Motor neuron (in vitro differentiated cells): Measurements from ENCODE around the gene DPYD. TPM values are rescaled to one million over a fixed set of nuclear protein-coding genes. Genes with fewer than 3 reads are reported as not detected.
A peak's percentile ranks its signal among the peaks of the same experiment; 100 is the strongest.

ENCODE experiments used
- ATAC-seq, 8 experiments: fragments of 200-7000 bp; cut with Tn5 transposase; replicated peaks in 6 of 8; 2 replicates each; pipeline ENCODE4 v1.8.0; 2021; ENCODE audit warnings: mild to moderate bottlenecking in 8 of 8, moderate library complexity in 8 of 8
- H3K27ac ChIP-seq, 2 donors: fragments of 250-450 bp; sonication (Bioruptor Pico); 2 replicates each; pipeline ENCODE4 v1.9.0; 2021; ENCODE audit warnings: antibody characterized with exemption in 2 of 2, mild to moderate bottlenecking in 2 of 2, moderate library complexity in 1 of 2
- H3K4me1 ChIP-seq, 2 donors: fragments of 250-450 bp; sonication (Bioruptor Pico); replicated peaks in 1 of 2; 2 replicates each; pipeline ENCODE4 v1.6.1; 2021; ENCODE audit warnings: antibody characterized with exemption in 2 of 2, mild to moderate bottlenecking in 2 of 2, moderate library complexity in 1 of 2
- H3K4me3 ChIP-seq, 5 donors: fragments of 250-450 bp; sonication (Bioruptor Pico); 2 replicates each; pipeline ENCODE4 v1.9.0; 2021; ENCODE audit warnings: antibody characterized with exemption in 5 of 5, mild to moderate bottlenecking in 5 of 5, moderate library complexity in 4 of 5
- WGBS, 10 experiments: fragments of 450-650 bp; shearing (Covaris generic); methylation state at CpG; one replicate each; pipeline ENCODE4 v1.0.0; 2022; 5-methylcytosine and 5-hydroxymethylcytosine counted together
- in situ Hi-C, 9 experiments: fragments of 400-800 bp; cut with MboI; loops; one replicate each; pipeline ENCODE4 v1.15.0; 2021; ENCODE audit warnings: low sequenced_read_pairs in 9 of 9, low pct_unique_long_range_greater_than_20kb in 2 of 9; ENCODE audit not compliant: unreplicated experiment in 9 of 9
- total RNA-seq, 8 experiments: library from RNA; unstranded; fragments of 300-600 nt; gene quantifications; 2 replicates each; pipeline versions ENCODE4 v1.2.3 to v1.2.4, GENCODE V29; 2022

DPYD gene
- total RNA-seq, 8 experiments from 2014 or later = 7.4 to 37.1 (median 14.2) TPM

DNA sequence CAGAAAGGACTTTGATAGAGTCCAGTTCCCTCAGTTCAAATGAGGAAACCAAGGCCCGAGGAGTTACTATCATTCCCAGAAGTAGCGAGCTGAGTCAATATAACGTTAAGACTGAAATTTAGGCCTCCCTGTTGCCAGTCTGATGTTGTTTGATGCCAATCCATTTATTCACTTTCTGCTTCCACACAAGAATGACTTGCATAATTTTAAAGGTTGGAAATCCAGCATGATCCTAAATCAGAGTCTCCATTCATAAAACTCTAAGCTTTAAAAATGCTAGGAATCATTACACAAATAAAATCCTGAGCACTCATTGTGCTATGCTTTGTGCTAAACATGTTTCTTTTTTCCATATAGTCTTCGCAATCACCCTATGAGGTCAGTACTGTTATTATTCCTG, 784.9 kb downstream of the DPYD start:
- Histone ChIP-seq H3K4me3 (no peak overlapping the region), H3K27ac (no peak overlapping the region), H3K4me1 (peaks cover 20 to 34% of the 10 kb centered on the region in 2 donors)
- no peak for ATAC-seq
- in situ Hi-C loops = no loop called here
- 81 to 100% (median 93%) methylated on average over 1 to 4 of the region's 4 CpGs; no CpG with 5 or more reads in 1 of the 10 experiments for WGBS, 10 experiments

DNA sequence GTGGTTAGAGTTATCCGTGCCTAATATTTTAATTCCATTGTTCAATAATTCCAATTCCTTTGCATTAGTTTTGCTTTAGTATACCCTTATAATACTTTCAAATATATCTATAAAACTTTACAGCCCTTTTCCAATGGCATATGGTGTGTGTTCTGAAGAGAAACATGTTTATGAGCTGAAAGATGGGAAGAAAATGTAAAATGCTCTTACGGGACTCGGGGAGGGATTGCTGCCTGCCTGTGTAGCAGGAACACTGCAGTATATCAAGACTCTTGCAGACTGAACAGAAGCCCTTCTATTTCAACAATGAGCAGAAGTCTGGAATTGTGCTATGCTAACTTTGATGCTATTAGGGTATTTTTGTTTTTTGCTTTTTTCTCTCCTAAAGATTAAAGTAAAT, 792.4 kb downstream of the DPYD start:
- WGBS, 10 experiments = 52 to 100% (median 89%) methylated on average over 1 to 3 of the region's 3 CpGs
- H3K4me1 ChIP-seq = peaks cover 8 to 12% of the 10 kb centered on the region in 2 donors
- in situ Hi-C loops = no loop called here
- ATAC-seq = no peak
- no peak overlapping the region for H3K27ac ChIP-seq
- no peak overlapping the region for H3K4me3 ChIP-seq

DNA sequence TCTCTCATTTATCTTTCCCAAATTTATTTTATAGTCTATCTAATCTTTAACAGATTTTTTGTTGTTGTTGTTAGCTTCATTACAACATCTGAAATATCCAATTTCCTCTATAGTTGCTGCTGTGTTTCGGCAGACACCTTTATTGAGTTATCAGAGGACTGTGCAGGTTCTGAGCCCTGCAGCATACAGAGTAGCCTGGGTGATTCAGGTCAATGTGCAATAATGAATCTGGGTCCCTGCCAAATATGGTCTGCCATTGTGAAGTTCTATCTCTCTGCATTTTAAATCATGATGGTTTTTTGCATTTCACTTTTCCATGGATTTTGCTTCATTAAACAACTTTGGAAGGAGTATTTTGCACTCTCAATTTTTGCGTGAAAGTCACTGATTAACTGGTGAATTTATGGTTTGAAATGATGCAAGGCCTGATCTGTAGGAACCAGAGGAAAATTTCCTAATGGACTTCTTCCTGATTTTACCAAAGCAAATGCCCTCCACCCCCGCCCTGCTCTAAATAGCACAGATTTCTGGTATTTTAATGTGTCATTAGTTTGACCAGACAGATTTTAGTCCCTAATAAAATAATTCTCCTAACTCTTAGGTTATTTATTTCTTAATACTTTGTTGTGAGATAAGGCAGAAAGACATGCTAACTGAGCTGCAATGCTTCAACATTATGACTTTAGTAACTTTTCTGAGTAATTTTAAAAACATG, 797.0 kb downstream of the DPYD start:
- ATAC-seq = peak in 4 of 8 experiments; percentile 23 to 63 (median 52)
- Histone ChIP-seq H3K4me1 (peaks cover 26 to 34% of the 10 kb centered on the region in 2 donors), H3K4me3 (no peak overlapping the region), H3K27ac (no peak overlapping the region)
- WGBS, 10 experiments = 61 to 100% (median 78%) methylated on average over 1 to 3 of the region's 3 CpGs; no CpG with 5 or more reads in 2 of the 10 experiments
- in situ Hi-C loops = no loop called here

DNA sequence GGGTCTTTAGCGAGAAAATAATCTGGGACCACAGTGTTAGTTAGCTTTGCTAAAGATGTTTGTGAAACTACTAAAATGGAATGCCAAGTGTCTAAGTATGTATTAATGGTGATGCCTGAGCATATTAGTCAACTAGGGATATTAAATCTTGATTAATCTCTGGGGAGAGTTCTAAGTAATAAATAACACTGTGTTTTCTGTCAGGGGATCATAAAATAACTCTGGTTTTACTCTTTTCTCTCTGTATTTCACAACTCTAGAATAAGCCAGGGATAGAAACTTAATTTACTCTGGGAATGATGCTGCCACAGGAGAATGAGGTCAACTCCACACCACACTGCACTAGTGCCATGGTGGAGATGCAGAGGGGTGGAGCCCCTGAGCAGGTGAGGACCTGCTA, 800.0 kb downstream of the DPYD start:
- in situ Hi-C loops = no loop called here

DNA sequence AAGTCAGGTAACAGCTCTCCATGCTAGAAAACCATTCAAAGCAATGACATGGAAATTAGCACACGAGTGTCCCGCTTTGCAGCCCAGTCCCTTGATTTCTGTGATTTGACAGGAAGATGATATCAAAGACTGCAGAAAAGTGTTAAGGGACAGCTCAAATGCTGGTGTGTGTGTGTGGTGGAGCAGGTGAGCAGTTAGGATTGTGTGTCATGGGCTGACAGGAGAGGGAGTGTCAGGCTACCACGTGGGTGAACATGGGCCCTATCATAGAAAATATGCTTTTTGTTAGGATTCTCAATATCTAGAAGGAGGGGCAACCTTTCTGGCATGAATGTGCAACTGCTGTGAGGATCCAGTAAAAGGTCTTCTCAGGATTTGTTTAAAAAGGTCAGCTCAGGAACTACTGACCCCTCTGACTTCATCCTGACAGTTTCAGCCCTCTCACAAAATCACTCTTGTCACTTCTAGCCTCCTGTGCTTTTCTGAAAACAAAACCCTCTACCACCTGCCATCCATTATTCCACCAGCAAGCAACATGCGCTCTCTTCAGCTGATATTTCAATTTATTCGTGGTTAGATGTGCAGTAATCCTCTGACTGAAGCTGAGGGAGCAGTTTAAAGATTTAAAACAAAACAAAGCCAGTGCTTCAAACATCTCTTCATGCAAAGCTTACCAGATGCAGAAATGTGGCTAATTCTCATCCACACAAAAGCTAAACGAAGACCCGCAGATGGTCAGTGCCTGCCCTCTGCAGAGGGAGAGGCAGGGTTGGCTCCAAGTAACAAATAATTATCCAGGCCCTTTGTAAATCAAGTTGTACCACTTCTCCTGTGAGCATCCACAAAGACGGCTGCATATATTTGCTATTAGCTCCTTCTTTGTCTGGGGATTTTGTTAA, 801.3 kb downstream of the DPYD start:
- in situ Hi-C loops = no loop called here
- no peak overlapping the region for H3K4me3 ChIP-seq
- H3K27ac ChIP-seq = peak overlapping the region; percentile 52 to 71
- peak in 5 of 8 experiments; percentile 69 to 82 (median 80) for ATAC-seq
- H3K4me1 ChIP-seq = peaks cover 44 to 50% of the 10 kb centered on the region in 2 donors
- WGBS, 10 experiments = 20 to 90% (median 59%) methylated on average over 2 to 8 of the region's 8 CpGs

More for the DNA sequence above, 800.0 kb downstream of the DPYD start:
- Histone ChIP-seq H3K27ac (peak overlapping the region in 1 of 2 donors; percentile 71), H3K4me1 (peaks cover 37 to 43% of the 10 kb centered on the region in 2 donors), H3K4me3 (no peak overlapping the region)
- WGBS, 10 experiments = 82 to 100% (median 94%) methylated on average over 1 of the region's 1 CpG
- ATAC-seq = peak in 4 of 8 experiments; percentile 21 to 36 (median 30)

DNA sequence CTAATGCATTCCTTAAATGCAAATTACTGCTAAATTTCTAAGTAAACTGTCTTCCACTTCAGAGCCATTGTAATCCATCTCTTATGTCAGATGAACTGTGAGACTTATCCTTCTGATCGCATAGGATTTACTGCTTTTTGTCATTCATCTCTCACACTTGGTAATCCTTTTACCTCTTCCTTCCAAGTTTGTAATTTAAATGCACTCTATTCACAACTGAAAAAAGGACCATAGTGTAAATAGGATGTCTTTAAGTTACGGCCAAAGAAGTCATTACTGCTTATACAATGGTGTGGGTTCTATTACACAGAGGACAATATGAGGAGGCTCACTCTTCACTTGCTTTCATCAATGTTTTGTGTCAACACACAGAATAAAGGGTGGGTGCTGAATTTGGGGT, 806.0 kb downstream of the DPYD start:
- no peak overlapping the region for H3K4me3 ChIP-seq

DNA sequence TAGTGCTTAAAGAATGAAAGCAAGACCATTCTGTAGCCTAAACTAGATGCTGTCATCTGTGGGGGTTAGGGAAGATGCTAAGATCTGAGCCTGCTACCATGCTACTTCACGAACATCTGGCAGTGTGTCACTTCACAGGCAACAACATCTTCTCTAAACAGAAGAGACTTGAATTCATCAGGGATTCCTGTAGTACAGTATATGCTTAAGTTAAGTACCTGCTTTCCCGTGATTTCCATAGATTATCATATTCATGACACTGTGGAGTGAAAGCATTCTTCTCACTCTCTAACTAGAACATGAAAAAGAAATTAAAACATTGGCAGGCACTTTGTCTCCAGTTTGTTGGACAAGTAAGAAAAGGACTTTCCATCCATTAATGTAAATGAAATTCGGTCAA, 808.4 kb downstream of the DPYD start:
- peak in 6 of 8 experiments; percentile 39 to 73 (median 58) for ATAC-seq
- in situ Hi-C loops = no loop called here
- Histone ChIP-seq H3K4me3 (no peak overlapping the region), H3K27ac (no peak overlapping the region), H3K4me1 (peaks cover 14 to 18% of the 10 kb centered on the region in 2 donors)
- 14 to 100% (median 79%) methylated on average over 1 to 3 of the region's 3 CpGs for WGBS, 10 experiments

More for the DNA sequence above, 806.0 kb downstream of the DPYD start:
- peak in 1 of 8 experiments; percentile 29 for ATAC-seq
- H3K27ac ChIP-seq = no peak overlapping the region
- 0 to 92% (median 38%) methylated on average over 1 to 2 of the region's 2 CpGs; no CpG with 5 or more reads in 1 of the 10 experiments for WGBS, 10 experiments
- in situ Hi-C loops = no loop called here
- peaks cover 35 to 36% of the 10 kb centered on the region in 2 donors for H3K4me1 ChIP-seq

DNA sequence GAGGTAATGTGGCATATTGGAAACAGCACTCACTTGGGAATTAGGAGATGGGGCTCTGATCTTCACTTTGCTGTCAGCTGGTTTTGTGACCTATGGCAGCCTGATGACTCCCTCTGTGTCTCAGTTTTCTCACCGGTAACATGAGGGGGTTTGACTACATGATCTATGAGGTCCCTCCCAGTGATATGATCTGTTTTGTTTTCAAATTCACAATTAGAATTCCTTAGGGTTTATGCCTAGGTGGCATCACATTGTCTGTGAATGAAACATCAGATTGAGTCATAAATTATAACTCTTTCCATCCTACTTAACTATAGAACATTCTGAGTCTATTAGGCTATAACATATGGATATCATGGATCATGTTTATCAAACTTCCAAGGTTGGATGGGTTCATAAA, 812.7 kb downstream of the DPYD start:
- 8 to 89% (median 30%) methylated on average over 1 of the region's 1 CpG; no CpG with 5 or more reads in 4 of the 10 experiments for WGBS, 10 experiments
- Histone ChIP-seq H3K27ac (no peak overlapping the region), H3K4me3 (no peak overlapping the region), H3K4me1 (peaks cover 11 to 20% of the 10 kb centered on the region in 2 donors)
- peak in 2 of 8 experiments; percentile 14 to 20 for ATAC-seq
- in situ Hi-C loops = no loop called here

DNA sequence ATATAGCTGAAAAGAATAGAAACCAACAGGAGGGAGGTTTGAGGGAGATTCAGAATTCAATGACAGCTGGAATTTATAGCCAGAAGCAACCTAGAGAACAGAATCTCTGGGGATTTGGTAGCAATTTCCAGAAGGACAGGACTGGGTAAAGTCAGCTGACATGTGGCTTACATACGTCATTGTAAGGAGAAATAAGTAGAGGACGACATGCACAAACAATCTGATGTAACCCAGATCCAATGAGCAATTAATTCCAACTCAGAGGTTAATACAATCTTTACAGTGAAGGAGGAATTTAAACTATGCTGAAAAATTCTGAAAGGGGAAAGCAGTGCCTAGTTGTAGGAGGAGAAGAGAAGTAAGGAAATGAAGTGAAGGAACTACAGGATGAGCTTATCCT, 815.3 kb downstream of the DPYD start:
- no peak overlapping the region for H3K4me3 ChIP-seq
- in situ Hi-C loops = no loop called here
- peaks cover 10 to 17% of the 10 kb centered on the region in 2 donors for H3K4me1 ChIP-seq
- WGBS, 10 experiments = 0 to 89% (median 46%) methylated on average over 1 to 2 of the region's 2 CpGs; no CpG with 5 or more reads in 1 of the 10 experiments
- peak overlapping the region in 1 of 2 donors; percentile 27 for H3K27ac ChIP-seq
- peak in 5 of 8 experiments; percentile 85 to 95 (median 93) for ATAC-seq

DNA sequence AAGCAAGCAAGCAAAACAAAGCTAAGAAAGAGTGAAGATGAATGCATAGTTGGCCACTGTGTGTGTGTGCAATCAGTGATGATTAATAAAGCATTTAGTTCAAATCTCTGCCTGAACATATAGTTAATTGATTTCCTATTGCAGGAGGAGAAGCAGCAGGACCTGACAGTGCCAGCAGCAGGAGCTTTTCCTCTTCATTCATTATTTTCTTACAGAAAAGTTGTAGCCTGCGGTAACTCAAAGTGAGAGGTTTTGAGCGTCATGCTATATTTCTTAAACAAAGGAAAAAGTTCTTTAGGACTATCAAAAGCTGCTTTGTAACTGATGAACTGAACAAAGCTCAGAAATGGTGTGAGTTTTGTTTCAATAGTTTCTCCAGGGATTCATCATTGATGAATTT, 819.3 kb downstream of the DPYD start:
- Histone ChIP-seq H3K4me3 (no peak overlapping the region), H3K4me1 (peaks cover 10 to 17% of the 10 kb centered on the region in 2 donors), H3K27ac (no peak overlapping the region)
- no peak for ATAC-seq
- in situ Hi-C loops = no loop called here
- WGBS, 10 experiments = 53 to 100% (median 75%) methylated on average over 1 to 2 of the region's 2 CpGs; no CpG with 5 or more reads in 1 of the 10 experiments

DNA sequence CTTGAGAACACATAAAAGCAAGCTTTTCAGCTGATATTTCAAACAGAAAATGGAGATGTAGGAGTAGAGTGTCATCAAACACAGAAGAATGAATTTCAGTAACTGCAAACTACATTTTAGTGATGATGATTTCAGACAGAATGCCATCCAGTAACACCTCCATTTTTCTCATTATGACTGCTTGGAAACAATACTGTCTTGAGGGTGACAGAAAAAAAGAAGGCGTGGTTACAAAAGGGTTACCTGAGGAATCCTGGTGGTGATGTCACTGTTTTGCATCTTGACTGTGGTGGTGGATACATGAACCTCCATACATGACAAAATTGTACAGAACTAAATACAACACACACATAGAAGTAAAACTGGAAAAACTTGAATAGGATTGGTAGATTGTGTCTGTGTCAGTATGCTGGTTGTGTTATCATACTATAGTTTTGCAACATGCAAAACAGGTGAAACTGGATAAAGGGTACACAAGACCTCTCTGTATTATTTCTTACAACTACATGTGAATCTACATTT, 823.4 kb downstream of the DPYD start:
- Histone ChIP-seq H3K4me3 (no peak overlapping the region), H3K4me1 (peaks cover 5 to 7% of the 10 kb centered on the region in 2 donors), H3K27ac (no peak overlapping the region)
- no peak for ATAC-seq
- in situ Hi-C loops = no loop called here
- WGBS, 10 experiments = 80 to 100% (median 100%) methylated on average over 1 of the region's 1 CpG; no CpG with 5 or more reads in 1 of the 10 experiments

DNA sequence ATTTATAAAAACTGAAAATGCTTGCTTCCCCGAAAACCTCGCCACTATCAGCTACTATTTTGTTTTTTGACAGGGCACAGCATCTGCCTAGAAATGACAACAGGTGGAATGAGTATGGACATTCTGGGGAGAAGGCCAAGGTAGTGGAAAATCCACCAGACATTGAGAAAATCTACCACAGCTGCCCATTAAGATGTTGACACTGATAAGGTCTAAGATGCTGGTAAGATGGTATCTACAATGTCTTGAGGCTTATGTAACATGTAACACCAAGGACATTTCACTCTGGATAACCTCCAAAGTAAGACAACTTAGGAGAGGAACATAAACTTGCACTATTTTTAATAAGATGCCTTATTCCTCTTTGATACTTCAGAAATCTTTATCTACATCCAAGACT, 825.1 kb downstream of the DPYD start:
- Histone ChIP-seq H3K27ac (no peak overlapping the region), H3K4me1 (peaks cover 12 to 13% of the 10 kb centered on the region in 2 donors), H3K4me3 (no peak overlapping the region)
- in situ Hi-C loops = no loop called here
- 96 to 100% (median 100%) methylated on average over 1 to 2 of the region's 2 CpGs; no CpG with 5 or more reads in 4 of the 10 experiments for WGBS, 10 experiments
- no peak for ATAC-seq
